GM10266 (cell line): Measurements from ENCODE around the gene RASGEF1C.

Experiments
- DNase-seq: peaks from one replicate; pipeline ENCODE4 v3.0.0; 2012; ENCODE audit errors: extremely low spot score
- TF ChIP-seq, protein P1 (sequence below): IDR thresholded peaks from 2 replicates; pipeline ENCODE4 v1.5.1; 2012; ENCODE audit warnings: mild to moderate bottlenecking, low read depth; ENCODE audit not compliant: control insufficient read depth, insufficient read depth; ENCODE audit errors: missing control alignments

Gene RASGEF1C

DNA sequence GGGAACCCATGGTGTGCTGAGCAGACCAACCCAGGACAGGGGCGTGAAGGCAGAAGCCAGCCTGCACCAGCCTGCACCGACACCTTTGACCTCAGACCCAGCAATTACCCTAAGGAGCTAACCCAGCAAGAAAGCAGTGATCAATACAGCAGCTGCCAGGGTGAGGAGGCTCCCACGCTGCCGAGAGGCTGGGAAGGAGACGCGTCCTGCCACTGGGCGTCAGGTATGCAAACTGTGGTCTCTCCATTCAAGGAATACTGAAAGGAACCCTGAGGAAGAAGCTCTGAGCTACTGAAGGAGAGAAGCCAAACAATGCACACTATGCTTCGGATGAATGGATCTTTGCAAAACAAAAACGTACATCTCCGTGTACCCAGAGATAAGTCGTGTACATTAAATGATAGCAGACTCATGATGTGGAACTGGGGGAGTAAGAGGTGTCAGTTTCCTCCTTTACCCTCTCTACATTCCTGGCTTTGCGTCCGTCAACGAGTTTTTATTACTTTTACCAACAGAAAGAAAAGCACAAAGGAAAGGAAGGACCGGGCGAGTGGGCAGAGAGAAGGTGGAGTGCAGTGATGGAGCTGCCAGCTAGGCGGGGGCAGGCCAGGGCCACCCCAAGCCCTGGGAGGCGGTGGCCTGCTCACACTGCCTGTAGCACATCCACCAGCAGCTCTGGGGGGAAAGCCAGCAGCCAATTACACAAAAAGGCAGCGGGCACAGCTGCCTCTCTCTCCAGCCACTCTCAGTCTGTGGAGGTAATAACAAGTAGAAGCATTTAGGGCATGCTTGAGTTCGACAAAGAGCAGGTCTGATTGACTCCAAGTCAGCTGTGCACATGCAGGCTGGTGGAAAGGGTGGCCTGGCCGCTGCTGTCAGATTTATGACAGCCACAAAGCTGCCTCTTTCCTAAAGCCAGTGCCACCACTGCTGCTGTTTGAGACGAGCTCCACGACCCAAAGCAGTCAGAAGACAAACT lies 29.3 kb downstream of the RASGEF1C start:
- no peak for DNase-seq
- TF ChIP-seq, protein P1, sequence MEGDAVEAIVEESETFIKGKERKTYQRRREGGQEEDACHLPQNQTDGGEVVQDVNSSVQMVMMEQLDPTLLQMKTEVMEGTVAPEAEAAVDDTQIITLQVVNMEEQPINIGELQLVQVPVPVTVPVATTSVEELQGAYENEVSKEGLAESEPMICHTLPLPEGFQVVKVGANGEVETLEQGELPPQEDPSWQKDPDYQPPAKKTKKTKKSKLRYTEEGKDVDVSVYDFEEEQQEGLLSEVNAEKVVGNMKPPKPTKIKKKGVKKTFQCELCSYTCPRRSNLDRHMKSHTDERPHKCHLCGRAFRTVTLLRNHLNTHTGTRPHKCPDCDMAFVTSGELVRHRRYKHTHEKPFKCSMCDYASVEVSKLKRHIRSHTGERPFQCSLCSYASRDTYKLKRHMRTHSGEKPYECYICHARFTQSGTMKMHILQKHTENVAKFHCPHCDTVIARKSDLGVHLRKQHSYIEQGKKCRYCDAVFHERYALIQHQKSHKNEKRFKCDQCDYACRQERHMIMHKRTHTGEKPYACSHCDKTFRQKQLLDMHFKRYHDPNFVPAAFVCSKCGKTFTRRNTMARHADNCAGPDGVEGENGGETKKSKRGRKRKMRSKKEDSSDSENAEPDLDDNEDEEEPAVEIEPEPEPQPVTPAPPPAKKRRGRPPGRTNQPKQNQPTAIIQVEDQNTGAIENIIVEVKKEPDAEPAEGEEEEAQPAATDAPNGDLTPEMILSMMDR: no peak

GRCh38 chr5:180178531-180179441 lies 30.2 kb downstream of the RASGEF1C start:
- TF ChIP-seq, protein P1: no peak
- DNase-seq: no peak

- DNase-seq: no peak
Observed at GRCh38 chr5:180176191-180176590, 32.8 kb downstream of the RASGEF1C start.

GRCh38 chr5:180175015-180175431 lies 34.0 kb downstream of the RASGEF1C start:
- DNase-seq: no peak
- TF ChIP-seq, protein P1: no peak

More at GRCh38 chr5:180176191-180176590, 32.8 kb downstream of the RASGEF1C start:
- TF ChIP-seq, protein P1: no peak

- TF ChIP-seq, protein P1: no peak
- no peak for DNase-seq
Observed at GRCh38 chr5:180174587-180174972, 34.4 kb downstream of the RASGEF1C start.

GRCh38 chr5:180173875-180174586 lies 35.0 kb downstream of the RASGEF1C start:
- no peak for DNase-seq

More at GRCh38 chr5:180173875-180174586, 35.0 kb downstream of the RASGEF1C start:
- TF ChIP-seq, protein P1: no peak
